ENCODE measurements around the gene HILPDA.

- no peak for TF ChIP-seq ELK1 (IDR thresholded peaks at IDR 0.05; ENCODE audit: borderline replicate concordance, low read depth, low read length)
- TF ChIP-seq CTCF (conservative IDR thresholded peaks at IDR 0.05; ENCODE audit: low read depth, low read length): no peak
- no peak for TF ChIP-seq RAD21 (IDR thresholded peaks at IDR 0.05; ENCODE audit: low read length)
- TF ChIP-seq MAZ (IDR thresholded peaks at IDR 0.05; ENCODE audit: borderline replicate concordance, low read depth, low read length): no peak
- no peak for TF ChIP-seq MXI1 (IDR thresholded peaks at IDR 0.05; ENCODE audit: borderline replicate concordance, low read depth, low read length)
- no peak for TF ChIP-seq POLR2A (IDR thresholded peaks at IDR 0.05; ENCODE audit: low read depth, low read length)
- TF ChIP-seq CEBPB (IDR thresholded peaks at IDR 0.05; ENCODE audit: low read depth, low read length): no peak
These were observed 34.3 kb upstream of the HILPDA start for GRCh38 chr7:128421384-128421783.

Data from IMR-90 (cell line).